ENCODE measurements around the gene GAREM1.
"Not testable (repeated sequence)": the region's sequence is repeated elsewhere in the genome, so short reads cannot be mapped to it uniquely, and the experiment has no call there.

The GAREM1 gene

GRCh38 chr18:32470714-32471633 lies at the start of gene GAREM1:
GAREM1 (minus strand) TSS chr18:32470882; CDS start chr18:32470428, 454 bp downstream.
- in situ Hi-C loops (cut with MboI; ENCODE audit: low sequenced_read_pairs, unreplicated experiment) = no loop called here
- TF ChIP-seq CTCF (IDR thresholded peaks at IDR 0.05; ENCODE audit: borderline replicate concordance, control extremely low read depth, extremely low read depth, insufficient read depth, missing control alignments) = peak; percentile 77
- DNase-seq (ENCODE audit: low spot score) = peak; percentile 90

- TF ChIP-seq CTCF (IDR thresholded peaks at IDR 0.05; ENCODE audit: borderline replicate concordance, control extremely low read depth, extremely low read depth, insufficient read depth, missing control alignments) = no peak
- no peak for DNase-seq (ENCODE audit: low spot score)
- in situ Hi-C loops (cut with MboI; ENCODE audit: low sequenced_read_pairs, unreplicated experiment) = no loop called here
These were observed 40.5 kb upstream of the GAREM1 start for GRCh38 chr18:32511147-32511546.

DNA sequence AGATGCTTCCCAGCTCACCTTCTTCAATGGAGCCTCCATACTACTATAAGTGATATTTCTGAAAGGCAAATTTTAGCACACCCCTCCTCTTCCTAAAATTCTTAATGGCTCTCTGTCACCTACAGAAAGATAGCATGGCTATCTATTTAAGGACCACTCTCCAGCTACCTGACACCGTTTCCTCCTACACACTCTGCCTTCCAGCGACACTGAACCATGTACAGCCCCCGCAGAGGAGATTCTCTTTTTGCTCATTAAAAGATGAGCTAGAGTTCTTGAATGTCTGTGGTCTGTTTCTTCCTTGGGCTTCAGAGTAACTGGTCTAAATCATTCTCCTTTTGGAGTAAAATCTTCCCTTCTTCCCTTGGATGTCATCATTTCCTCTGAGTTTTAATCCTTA lies 38.4 kb upstream of the GAREM1 start:
- in situ Hi-C loops (cut with MboI; ENCODE audit: low sequenced_read_pairs, unreplicated experiment) = no loop called here
- no peak for TF ChIP-seq CTCF (IDR thresholded peaks at IDR 0.05; ENCODE audit: borderline replicate concordance, control extremely low read depth, extremely low read depth, insufficient read depth, missing control alignments)
- no peak for DNase-seq (ENCODE audit: low spot score)

- DNase-seq (ENCODE audit: low spot score) = no peak
- no peak for TF ChIP-seq CTCF (IDR thresholded peaks at IDR 0.05; ENCODE audit: borderline replicate concordance, control extremely low read depth, extremely low read depth, insufficient read depth, missing control alignments)
- in situ Hi-C loops (cut with MboI; ENCODE audit: low sequenced_read_pairs, unreplicated experiment) = no loop called here
These were observed 36.4 kb upstream of the GAREM1 start for GRCh38 chr18:32507093-32507492.

DNA sequence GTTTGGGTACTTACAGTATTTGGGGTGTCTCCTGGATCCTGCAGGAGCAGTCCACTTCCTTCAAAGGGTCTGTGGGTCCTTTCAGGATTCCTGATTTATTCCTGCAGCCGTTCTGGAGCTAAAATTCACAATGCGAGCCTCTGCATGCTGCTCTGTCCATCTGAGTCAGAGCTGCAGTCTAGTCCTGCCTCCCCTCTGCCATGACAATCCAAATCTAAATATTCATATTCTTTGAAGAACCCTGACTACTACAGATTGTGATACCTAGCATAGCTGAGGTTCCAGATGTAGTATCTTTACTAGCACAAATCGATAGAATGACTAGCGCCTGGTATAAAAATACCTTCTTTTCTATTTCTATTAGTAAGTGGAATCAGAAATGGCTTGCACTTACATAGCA lies 31.3 kb upstream of the GAREM1 start:
- TF ChIP-seq CTCF (IDR thresholded peaks at IDR 0.05; ENCODE audit: borderline replicate concordance, control extremely low read depth, extremely low read depth, insufficient read depth, missing control alignments) = no peak
- in situ Hi-C loops (cut with MboI; ENCODE audit: low sequenced_read_pairs, unreplicated experiment) = no loop called here
- DNase-seq (ENCODE audit: low spot score) = no peak

DNA sequence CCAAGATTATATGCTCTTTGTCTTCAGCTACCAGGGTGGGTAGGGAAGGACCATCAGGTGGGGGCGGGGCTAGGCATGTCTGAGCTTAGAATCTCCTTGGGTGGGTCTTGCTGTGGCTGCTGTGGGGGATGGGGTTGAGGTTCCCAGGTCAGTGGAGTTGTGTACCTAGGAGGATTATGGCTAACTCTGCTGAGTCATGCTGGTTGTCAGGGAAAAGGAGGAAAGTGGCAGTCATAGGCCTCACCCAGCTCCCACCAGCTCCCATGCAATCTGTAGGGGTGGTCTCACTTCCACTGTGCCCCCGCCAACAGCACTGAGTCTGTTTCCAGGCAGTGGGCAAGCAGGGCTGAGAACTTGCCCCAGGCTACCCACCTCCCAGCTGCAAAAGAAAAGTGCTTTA lies 30.6 kb upstream of the GAREM1 start:
- in situ Hi-C loops (cut with MboI; ENCODE audit: low sequenced_read_pairs, unreplicated experiment) = not testable (repeated sequence)

DNA sequence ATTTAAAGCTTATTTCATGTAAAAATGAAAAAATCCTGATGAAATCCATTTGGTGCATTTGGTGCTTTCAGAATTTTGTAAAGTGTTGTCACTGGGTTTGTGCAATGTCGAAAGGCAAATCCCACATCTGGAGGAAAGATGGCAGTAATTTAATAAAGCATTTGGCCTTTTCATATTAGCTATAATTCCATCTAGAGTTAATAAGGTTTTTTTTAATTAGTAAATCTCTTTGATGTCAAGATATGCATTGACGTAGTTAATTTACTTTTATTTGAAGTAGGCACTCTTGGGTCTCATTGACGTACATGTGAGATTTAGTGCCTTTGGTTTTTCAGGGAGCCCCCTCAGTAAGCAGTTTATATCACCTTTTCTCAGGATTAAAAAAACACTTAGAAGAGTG lies 12.3 kb upstream of the GAREM1 start:
- no peak for TF ChIP-seq CTCF (IDR thresholded peaks at IDR 0.05; ENCODE audit: borderline replicate concordance, control extremely low read depth, extremely low read depth, insufficient read depth, missing control alignments)
- in situ Hi-C loops (cut with MboI; ENCODE audit: low sequenced_read_pairs, unreplicated experiment) = no loop called here
- DNase-seq (ENCODE audit: low spot score) = no peak

More for the DNA sequence above, 30.6 kb upstream of the GAREM1 start:
- DNase-seq (ENCODE audit: low spot score) = not testable (repeated sequence)
